Dendritic cell treated with granulocyte-macrophage colony-stimulating factor and Interleukin-4, amounts not matched to agents 40 ng/mL and 50 ng/mL, for 4 days (primary cell): ENCODE measurements around the gene ARHGAP19.

Source experiments
- H3K27ac Mint-ChIP-seq: one replicate; pipeline ENCODE4 v1.8.0; 2022; ENCODE audit warnings: mild to moderate bottlenecking, mixed read lengths
- H3K27me3 Mint-ChIP-seq: one replicate; pipeline ENCODE4 v1.8.0; 2022; ENCODE audit warnings: mild to moderate bottlenecking, mixed read lengths
- H3K36me3 Mint-ChIP-seq: one replicate; pipeline ENCODE4 v1.8.0; 2022; ENCODE audit warnings: low read depth, mixed read lengths
- H3K4me1 Mint-ChIP-seq: one replicate; pipeline ENCODE4 v1.8.0; 2022; ENCODE audit warnings: low read depth, mixed read lengths
- H3K4me3 Mint-ChIP-seq: one replicate; pipeline ENCODE4 v1.8.0; 2022; ENCODE audit warnings: mild to moderate bottlenecking, moderate library complexity, mixed read lengths
- H3K9me3 Mint-ChIP-seq: one replicate; pipeline ENCODE4 v1.8.0; 2022; ENCODE audit warnings: mixed read lengths
- intact Hi-C: fragments of 100-400 bp; cut with micrococcal nuclease; formaldehyde crosslinking; loops from one replicate; pipeline ENCODE4 v1.15.0; 2022

Gene ARHGAP19

GRCh38 chr10:97292097-97292861 is at the start of gene ARHGAP19:
ARHGAP19 (minus strand) TSS chr10:97292637; CDS start chr10:97292627, 10 bp downstream.
- Mint-ChIP-seq H3K36me3 (peaks cover 26% of the 10 kb centered on the region), H3K9me3 (no peaks in the 10 kb centered on the region), H3K4me1 (peaks cover 26% of the 10 kb centered on the region), H3K27ac (peak within 1 kb of the TSS; percentile 86), H3K27me3 (no peaks in the 10 kb centered on the region), H3K4me3 (peak within 1 kb of the TSS; percentile 84)
- intact Hi-C loops: loop anchor here (1.0 kb wide), 1 partner anchor 26 kb away; no protein-coding TSS in a partner anchor

- H3K27ac Mint-ChIP-seq: no peak overlapping the region
- H3K36me3 Mint-ChIP-seq: no peaks in the 10 kb centered on the region
- intact Hi-C loops: no loop called here
These were observed 49.0 kb upstream of the ARHGAP19 start for GRCh38 chr10:97341416-97341815.

GRCh38 chr10:97338041-97338440 is 45.6 kb upstream of the ARHGAP19 start:
- Mint-ChIP-seq H3K27me3 (no peaks in the 10 kb centered on the region), H3K4me1 (peaks cover 34% of the 10 kb centered on the region), H3K4me3 (no peak overlapping the region), H3K9me3 (no peaks in the 10 kb centered on the region), H3K27ac (no peak overlapping the region), H3K36me3 (peaks cover 9% of the 10 kb centered on the region)
- intact Hi-C loops: loop anchor here (10.0 kb wide), 1 partner anchor 67 kb away; the partner anchor contains the start of gene RRP12

More at GRCh38 chr10:97341416-97341815, 49.0 kb upstream of the ARHGAP19 start:
- no peak overlapping the region for H3K4me3 Mint-ChIP-seq
- H3K9me3 Mint-ChIP-seq: no peaks in the 10 kb centered on the region
- peaks cover 19% of the 10 kb centered on the region for H3K4me1 Mint-ChIP-seq
- no peaks in the 10 kb centered on the region for H3K27me3 Mint-ChIP-seq

GRCh38 chr10:97336942-97337831 is 44.8 kb upstream of the ARHGAP19 start:
- no peaks in the 10 kb centered on the region for H3K9me3 Mint-ChIP-seq
- peaks cover 43% of the 10 kb centered on the region for H3K4me1 Mint-ChIP-seq
- H3K36me3 Mint-ChIP-seq: peaks cover 17% of the 10 kb centered on the region
- intact Hi-C loops: loop anchor here (10.0 kb wide), 1 partner anchor 68 kb away; the partner anchor contains the start of gene RRP12
- H3K27ac Mint-ChIP-seq: no peak overlapping the region
- no peaks in the 10 kb centered on the region for H3K27me3 Mint-ChIP-seq
- H3K4me3 Mint-ChIP-seq: no peak overlapping the region

GRCh38 chr10:97336446-97336845 is 44.0 kb upstream of the ARHGAP19 start:
- Mint-ChIP-seq H3K4me1 (peaks cover 50% of the 10 kb centered on the region), H3K9me3 (no peaks in the 10 kb centered on the region), H3K4me3 (no peak overlapping the region), H3K36me3 (peaks cover 25% of the 10 kb centered on the region), H3K27ac (peak overlapping the region; percentile 98), H3K27me3 (no peaks in the 10 kb centered on the region)
- intact Hi-C loops: loop anchor here (10.0 kb wide), 1 partner anchor 68 kb away; the partner anchor contains the start of gene RRP12

GRCh38 chr10:97336006-97336405 is 43.6 kb upstream of the ARHGAP19 start:
- Mint-ChIP-seq H3K9me3 (no peaks in the 10 kb centered on the region), H3K27ac (peak overlapping the region; percentile 98), H3K4me3 (no peak overlapping the region), H3K27me3 (no peaks in the 10 kb centered on the region), H3K36me3 (peaks cover 29% of the 10 kb centered on the region), H3K4me1 (peaks cover 54% of the 10 kb centered on the region)
- intact Hi-C loops: loop anchor here (10.0 kb wide), 1 partner anchor 69 kb away; the partner anchor contains the start of gene RRP12

- H3K4me3 Mint-ChIP-seq: peak overlapping the region; percentile 75
- H3K27me3 Mint-ChIP-seq: no peaks in the 10 kb centered on the region
- no peaks in the 10 kb centered on the region for H3K9me3 Mint-ChIP-seq
- H3K4me1 Mint-ChIP-seq: peaks cover 62% of the 10 kb centered on the region
- H3K36me3 Mint-ChIP-seq: peaks cover 37% of the 10 kb centered on the region
- peak overlapping the region; percentile 98 for H3K27ac Mint-ChIP-seq
- intact Hi-C loops: loop anchor here (10.0 kb wide), 1 partner anchor 70 kb away; the partner anchor contains the start of gene RRP12
These were observed 42.8 kb upstream of the ARHGAP19 start for GRCh38 chr10:97335188-97335619.

- Mint-ChIP-seq H3K4me3 (peak within 1 kb of the TSS; percentile 91), H3K27ac (peak within 1 kb of the TSS; percentile 98), H3K36me3 (peaks cover 43% of the 10 kb centered on the region), H3K9me3 (no peaks in the 10 kb centered on the region), H3K27me3 (no peaks in the 10 kb centered on the region), H3K4me1 (peaks cover 68% of the 10 kb centered on the region)
- intact Hi-C loops: loop anchor here (5.0 to 10.0 kb wide), 3 partner anchors 33 to 70 kb away; partner anchors contain the start of gene RRP12
These were observed 42.1 kb upstream of the ARHGAP19 start, which contains the start of gene FRAT2 for GRCh38 chr10:97334370-97335175. FRAT2 (minus strand) TSS chr10:97334729; CDS start chr10:97334572, 157 bp downstream.

- Mint-ChIP-seq H3K27ac (peak overlapping the region; percentile 98), H3K4me1 (peaks cover 73% of the 10 kb centered on the region), H3K36me3 (peaks cover 51% of the 10 kb centered on the region), H3K27me3 (no peaks in the 10 kb centered on the region), H3K4me3 (peak overlapping the region; percentile 91), H3K9me3 (no peaks in the 10 kb centered on the region)
- intact Hi-C loops: loop anchor here (1.0 to 10.0 kb wide), 4 partner anchors 13 to 71 kb away; partner anchors contain the start of gene RRP12
These were observed 41.3 kb upstream of the ARHGAP19 start for GRCh38 chr10:97333601-97334369.

- peaks cover 56% of the 10 kb centered on the region for H3K36me3 Mint-ChIP-seq
These were observed 40.8 kb upstream of the ARHGAP19 start for GRCh38 chr10:97333351-97333600.

GRCh38 chr10:97332591-97333350 is 40.3 kb upstream of the ARHGAP19 start:
- H3K9me3 Mint-ChIP-seq: no peaks in the 10 kb centered on the region
- H3K36me3 Mint-ChIP-seq: peaks cover 61% of the 10 kb centered on the region
- H3K4me3 Mint-ChIP-seq: peak overlapping the region; percentile 91
- no peaks in the 10 kb centered on the region for H3K27me3 Mint-ChIP-seq
- H3K27ac Mint-ChIP-seq: peak overlapping the region; percentile 98
- intact Hi-C loops: loop anchor here (1.0 to 10.0 kb wide), 4 partner anchors 12 to 72 kb away; partner anchors contain the start of gene RRP12
- H3K4me1 Mint-ChIP-seq: peaks cover 77% of the 10 kb centered on the region

More at GRCh38 chr10:97333351-97333600, 40.8 kb upstream of the ARHGAP19 start:
- H3K4me1 Mint-ChIP-seq: peaks cover 77% of the 10 kb centered on the region
- H3K4me3 Mint-ChIP-seq: peak overlapping the region; percentile 91
- intact Hi-C loops: loop anchor here (1.0 to 10.0 kb wide), 4 partner anchors 13 to 72 kb away; partner anchors contain the start of gene RRP12
- peak overlapping the region; percentile 98 for H3K27ac Mint-ChIP-seq
- H3K27me3 Mint-ChIP-seq: no peaks in the 10 kb centered on the region
- H3K9me3 Mint-ChIP-seq: no peaks in the 10 kb centered on the region
